Liver (tissue), 3 donors: ENCODE measurements around the gene CD8B.
"Not testable (repeated sequence)": the region's sequence is repeated elsewhere in the genome, so short reads cannot be mapped to it uniquely, and the experiment has no call there.

Experiments
- CTCF ChIP-seq: fragments of 150-350 bp; IDR thresholded peaks from 2 replicates; pipeline ENCODE4 v1.5.1; 2017; ENCODE audit warnings: improper control_type of control experiment, low read depth, low read length; ENCODE audit not compliant: missing input control
- EGR1 ChIP-seq, 2 donors: IDR thresholded peaks; 2 replicates each; pipeline ENCODE4 v1.6.1; 2016 to 2018; ENCODE audit warnings: antibody characterized with exemption in 2 of 2, low read depth in 2 of 2
- FOXA1 ChIP-seq: IDR thresholded peaks from 2 replicates; pipeline ENCODE4 v1.6.1; 2016; ENCODE audit warnings: antibody characterized with exemption
- GABPA ChIP-seq, 2 donors: IDR thresholded peaks in 1 of 2; conservative IDR thresholded peaks in 1 of 2; 2 replicates each; pipeline ENCODE4 v1.6.1; 2016; ENCODE audit warnings: antibody characterized with exemption in 2 of 2, mild to moderate bottlenecking in 1 of 2, moderate library complexity in 1 of 2
- JUND ChIP-seq, 2 donors: IDR thresholded peaks; 2 replicates each; pipeline ENCODE4 v1.6.1; 2016; ENCODE audit warnings: antibody characterized with exemption in 2 of 2
- NR2F2 ChIP-seq: IDR thresholded peaks from 2 replicates; pipeline ENCODE4 v1.6.1; 2016; ENCODE audit warnings: antibody characterized with exemption
- RAD21 ChIP-seq, 2 donors: IDR thresholded peaks; 2 replicates each; pipeline ENCODE4 v1.6.1; 2016; ENCODE audit warnings: antibody characterized with exemption in 2 of 2, mild to moderate bottlenecking in 2 of 2
- RXRA ChIP-seq, 2 donors: IDR thresholded peaks; 2 replicates each; pipeline ENCODE4 v1.6.1; 2017 to 2018; ENCODE audit warnings: antibody characterized with exemption in 2 of 2, mild to moderate bottlenecking in 1 of 2
- SP1 ChIP-seq: IDR thresholded peaks from 2 replicates; pipeline ENCODE4 v1.6.1; 2018; ENCODE audit warnings: antibody characterized with exemption, mild to moderate bottlenecking
- TAF1 ChIP-seq: conservative IDR thresholded peaks from 2 replicates; pipeline ENCODE4 v1.6.1; 2016; ENCODE audit warnings: antibody characterized with exemption, mild to moderate bottlenecking
- YY1 ChIP-seq: IDR thresholded peaks from 2 replicates; pipeline ENCODE4 v1.6.1; 2016; ENCODE audit warnings: antibody characterized with exemption, mild to moderate bottlenecking
- TF ChIP-seq, protein P1 (sequence below): IDR thresholded peaks from 2 replicates; pipeline ENCODE4 v1.6.1; 2016; ENCODE audit warnings: antibody characterized with exemption
- TF ChIP-seq, protein P2 (sequence below): IDR thresholded peaks from 2 replicates; pipeline ENCODE4 v1.6.1; 2016; ENCODE audit warnings: antibody characterized with exemption
- TF ChIP-seq, protein P3 (sequence below): IDR thresholded peaks from 2 replicates; pipeline ENCODE4 v1.6.1; 2016; ENCODE audit warnings: antibody characterized with exemption, mild to moderate bottlenecking
- donor health status: healthy.
- donor health status: healthy.

GRCh38 chr2:86841330-86841729 lies 20.4 kb downstream of the CD8B start:
- TF ChIP-seq TAF1; SP1; EGR1 (IDR thresholded peaks at IDR 0.05; ENCODE audit: low read depth in 2 of 2); CTCF; RXRA (IDR thresholded peaks at IDR 0.05); GABPA (IDR thresholded peaks at IDR 0.05 in 1 of 2, conservative IDR thresholded peaks at IDR 0.05 in 1 of 2); RAD21 (IDR thresholded peaks at IDR 0.05); NR2F2; JUND (IDR thresholded peaks at IDR 0.05); YY1; FOXA1: not testable (repeated sequence)
- TF ChIP-seq, protein P1, sequence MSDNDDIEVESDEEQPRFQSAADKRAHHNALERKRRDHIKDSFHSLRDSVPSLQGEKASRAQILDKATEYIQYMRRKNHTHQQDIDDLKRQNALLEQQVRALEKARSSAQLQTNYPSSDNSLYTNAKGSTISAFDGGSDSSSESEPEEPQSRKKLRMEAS, result not testable (repeated sequence)
- TF ChIP-seq, protein P2, sequence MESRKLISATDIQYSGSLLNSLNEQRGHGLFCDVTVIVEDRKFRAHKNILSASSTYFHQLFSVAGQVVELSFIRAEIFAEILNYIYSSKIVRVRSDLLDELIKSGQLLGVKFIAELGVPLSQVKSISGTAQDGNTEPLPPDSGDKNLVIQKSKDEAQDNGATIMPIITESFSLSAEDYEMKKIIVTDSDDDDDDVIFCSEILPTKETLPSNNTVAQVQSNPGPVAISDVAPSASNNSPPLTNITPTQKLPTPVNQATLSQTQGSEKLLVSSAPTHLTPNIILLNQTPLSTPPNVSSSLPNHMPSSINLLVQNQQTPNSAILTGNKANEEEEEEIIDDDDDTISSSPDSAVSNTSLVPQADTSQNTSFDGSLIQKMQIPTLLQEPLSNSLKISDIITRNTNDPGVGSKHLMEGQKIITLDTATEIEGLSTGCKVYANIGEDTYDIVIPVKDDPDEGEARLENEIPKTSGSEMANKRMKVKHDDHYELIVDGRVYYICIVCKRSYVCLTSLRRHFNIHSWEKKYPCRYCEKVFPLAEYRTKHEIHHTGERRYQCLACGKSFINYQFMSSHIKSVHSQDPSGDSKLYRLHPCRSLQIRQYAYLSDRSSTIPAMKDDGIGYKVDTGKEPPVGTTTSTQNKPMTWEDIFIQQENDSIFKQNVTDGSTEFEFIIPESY, result not testable (repeated sequence)
- TF ChIP-seq, protein P3, sequence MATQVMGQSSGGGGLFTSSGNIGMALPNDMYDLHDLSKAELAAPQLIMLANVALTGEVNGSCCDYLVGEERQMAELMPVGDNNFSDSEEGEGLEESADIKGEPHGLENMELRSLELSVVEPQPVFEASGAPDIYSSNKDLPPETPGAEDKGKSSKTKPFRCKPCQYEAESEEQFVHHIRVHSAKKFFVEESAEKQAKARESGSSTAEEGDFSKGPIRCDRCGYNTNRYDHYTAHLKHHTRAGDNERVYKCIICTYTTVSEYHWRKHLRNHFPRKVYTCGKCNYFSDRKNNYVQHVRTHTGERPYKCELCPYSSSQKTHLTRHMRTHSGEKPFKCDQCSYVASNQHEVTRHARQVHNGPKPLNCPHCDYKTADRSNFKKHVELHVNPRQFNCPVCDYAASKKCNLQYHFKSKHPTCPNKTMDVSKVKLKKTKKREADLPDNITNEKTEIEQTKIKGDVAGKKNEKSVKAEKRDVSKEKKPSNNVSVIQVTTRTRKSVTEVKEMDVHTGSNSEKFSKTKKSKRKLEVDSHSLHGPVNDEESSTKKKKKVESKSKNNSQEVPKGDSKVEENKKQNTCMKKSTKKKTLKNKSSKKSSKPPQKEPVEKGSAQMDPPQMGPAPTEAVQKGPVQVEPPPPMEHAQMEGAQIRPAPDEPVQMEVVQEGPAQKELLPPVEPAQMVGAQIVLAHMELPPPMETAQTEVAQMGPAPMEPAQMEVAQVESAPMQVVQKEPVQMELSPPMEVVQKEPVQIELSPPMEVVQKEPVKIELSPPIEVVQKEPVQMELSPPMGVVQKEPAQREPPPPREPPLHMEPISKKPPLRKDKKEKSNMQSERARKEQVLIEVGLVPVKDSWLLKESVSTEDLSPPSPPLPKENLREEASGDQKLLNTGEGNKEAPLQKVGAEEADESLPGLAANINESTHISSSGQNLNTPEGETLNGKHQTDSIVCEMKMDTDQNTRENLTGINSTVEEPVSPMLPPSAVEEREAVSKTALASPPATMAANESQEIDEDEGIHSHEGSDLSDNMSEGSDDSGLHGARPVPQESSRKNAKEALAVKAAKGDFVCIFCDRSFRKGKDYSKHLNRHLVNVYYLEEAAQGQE, result not testable (repeated sequence)
